ENCODE measurements around the gene IGFBP2. TPM values are rescaled to one million over a fixed set of nuclear protein-coding genes. Genes with fewer than 3 reads are reported as not detected.

The IGFBP2 gene
- total and polyA plus RNA-seq, 2 of the 13 experiments (the other 11 are each of a cell fraction or from before 2014, with no cell fraction given), result 2.0 to 5.8 TPM

GRCh38 chr2:216615298-216616082 is 17.7 kb upstream of the IGFBP2 start (continued):
- peak; percentile 65; the same call in 1 of the 2 replicates for TF ChIP-seq RERE (CRISPR knock-in tag; IDR thresholded peaks at IDR 0.05; ENCODE audit: low read depth)
- no peak for TF ChIP-seq HOXA5 (CRISPR knock-in tag; IDR thresholded peaks at IDR 0.05)
- TF ChIP-seq ZBED4 (CRISPR knock-in tag; IDR thresholded peaks at IDR 0.05; ENCODE audit: borderline replicate concordance), result peak; percentile 99; the same call in 1 of the 2 replicates
- no peak for TF ChIP-seq ZNF33B (CRISPR knock-in tag; IDR thresholded peaks at IDR 0.05)
- no peak for TF ChIP-seq HMGXB3 (CRISPR knock-in tag; IDR thresholded peaks at IDR 0.05; ENCODE audit: borderline replicate concordance)
- peak; percentile 59; the same call in 1 of the 2 replicates for TF ChIP-seq PITX1 (CRISPR knock-in tag; IDR thresholded peaks at IDR 0.05)
- TF ChIP-seq GPBP1L1 (CRISPR knock-in tag; IDR thresholded peaks at IDR 0.05), result no peak
- TF ChIP-seq POGK (CRISPR knock-in tag; conservative IDR thresholded peaks at IDR 0.05), result no peak
- TF ChIP-seq KLF15 (CRISPR knock-in tag; IDR thresholded peaks at IDR 0.05; ENCODE audit: borderline replicate concordance), result no peak
- no peak for TF ChIP-seq NFYC (CRISPR knock-in tag; IDR thresholded peaks at IDR 0.05)
